ENCODE measurements around the gene RASGRP4. TPM values are rescaled to one million over a fixed set of nuclear protein-coding genes. Genes with fewer than 3 reads are reported as not detected.

Gene RASGRP4
- total RNA-seq, 1 experiment from 2014 or later = not detected

GRCh38 chr19:38399081-38399480 lies 26.9 kb downstream of the RASGRP4 start:
- H3K36me3 ChIP-seq (ENCODE audit: insufficient read depth, low read length, poor library complexity, severe bottlenecking) = no peaks in the 10 kb centered on the region
- no peak for DNase-seq (ENCODE audit: low spot score)
- no peak for TF ChIP-seq EZH2 (IDR thresholded peaks at IDR 0.05; ENCODE audit: borderline replicate concordance, low read depth, low read length, poor library complexity, severe bottlenecking)
- TF ChIP-seq, protein P1, sequence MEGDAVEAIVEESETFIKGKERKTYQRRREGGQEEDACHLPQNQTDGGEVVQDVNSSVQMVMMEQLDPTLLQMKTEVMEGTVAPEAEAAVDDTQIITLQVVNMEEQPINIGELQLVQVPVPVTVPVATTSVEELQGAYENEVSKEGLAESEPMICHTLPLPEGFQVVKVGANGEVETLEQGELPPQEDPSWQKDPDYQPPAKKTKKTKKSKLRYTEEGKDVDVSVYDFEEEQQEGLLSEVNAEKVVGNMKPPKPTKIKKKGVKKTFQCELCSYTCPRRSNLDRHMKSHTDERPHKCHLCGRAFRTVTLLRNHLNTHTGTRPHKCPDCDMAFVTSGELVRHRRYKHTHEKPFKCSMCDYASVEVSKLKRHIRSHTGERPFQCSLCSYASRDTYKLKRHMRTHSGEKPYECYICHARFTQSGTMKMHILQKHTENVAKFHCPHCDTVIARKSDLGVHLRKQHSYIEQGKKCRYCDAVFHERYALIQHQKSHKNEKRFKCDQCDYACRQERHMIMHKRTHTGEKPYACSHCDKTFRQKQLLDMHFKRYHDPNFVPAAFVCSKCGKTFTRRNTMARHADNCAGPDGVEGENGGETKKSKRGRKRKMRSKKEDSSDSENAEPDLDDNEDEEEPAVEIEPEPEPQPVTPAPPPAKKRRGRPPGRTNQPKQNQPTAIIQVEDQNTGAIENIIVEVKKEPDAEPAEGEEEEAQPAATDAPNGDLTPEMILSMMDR (conservative IDR thresholded peaks at IDR 0.05; ENCODE audit: low read depth, low read length) = no peak
- no peaks in the 10 kb centered on the region for H3K9me3 ChIP-seq (ENCODE audit: low read depth, low read length, poor library complexity, severe bottlenecking)
- H3K4me1 ChIP-seq (ENCODE audit: insufficient read depth, low read length, poor library complexity, severe bottlenecking) = no peaks in the 10 kb centered on the region
- H3K27me3 ChIP-seq (replicated peaks; ENCODE audit: insufficient read depth, low read depth, low read length, poor library complexity) = no peaks in the 10 kb centered on the region
- intact Hi-C loops (cut with micrococcal nuclease; ENCODE audit: unreplicated experiment) = no loop called here
- ChIA-PET POLR2A (ENCODE audit: low non-redundant PET) (no interaction called here), CTCF (no interaction called here)
- no peak overlapping the region for H3K4me3 ChIP-seq (ENCODE audit: low read depth, low read length, poor library complexity, severe bottlenecking)
- H3K27ac ChIP-seq (ENCODE audit: low read depth, low read length, poor library complexity, severe bottlenecking) = no peak overlapping the region
- BruUV-seq (replicated peaks) = no TSS peak

DNA sequence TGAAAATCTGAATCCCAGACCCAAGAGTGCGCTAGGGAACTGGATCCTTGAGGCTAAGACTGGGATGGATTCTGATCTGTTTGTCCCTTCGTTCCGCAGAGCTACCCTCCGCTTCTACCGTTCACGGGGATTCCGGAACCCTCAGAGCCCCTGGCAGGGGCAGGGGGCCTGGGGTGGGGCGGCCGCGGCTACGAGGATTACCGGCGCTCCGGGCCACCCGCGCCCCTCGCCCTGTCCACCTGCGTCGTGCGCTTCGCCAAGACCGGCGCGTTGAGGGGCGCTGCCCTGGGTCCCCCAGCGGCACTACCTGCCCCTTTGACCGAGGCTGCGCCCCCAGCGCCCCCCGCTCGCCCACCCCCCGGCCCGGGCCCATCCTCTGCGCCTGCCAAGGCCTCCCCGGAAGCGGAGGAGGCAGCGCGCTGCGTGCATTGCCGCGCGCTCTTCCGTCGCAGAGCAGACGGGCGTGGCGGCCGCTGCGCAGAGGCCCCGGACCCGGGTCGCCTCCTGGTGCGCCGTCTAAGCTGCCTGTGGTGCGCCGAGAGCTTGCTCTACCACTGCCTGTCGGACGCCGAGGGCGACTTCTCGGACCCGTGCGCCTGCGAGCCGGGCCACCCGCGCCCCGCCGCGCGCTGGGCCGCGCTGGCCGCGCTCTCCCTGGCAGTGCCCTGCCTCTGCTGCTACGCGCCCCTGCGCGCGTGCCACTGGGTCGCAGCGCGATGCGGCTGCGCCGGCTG lies 30.5 kb downstream of the RASGRP4 start:
- no peak for TF ChIP-seq EZH2 (IDR thresholded peaks at IDR 0.05; ENCODE audit: borderline replicate concordance, low read depth, low read length, poor library complexity, severe bottlenecking)
- TF ChIP-seq, protein P1 (conservative IDR thresholded peaks at IDR 0.05; ENCODE audit: low read depth, low read length) = no peak
- H3K36me3 ChIP-seq (ENCODE audit: insufficient read depth, low read length, poor library complexity, severe bottlenecking) = no peaks in the 10 kb centered on the region
- no peak overlapping the region for H3K27ac ChIP-seq (ENCODE audit: low read depth, low read length, poor library complexity, severe bottlenecking)
- no peaks in the 10 kb centered on the region for H3K9me3 ChIP-seq (ENCODE audit: low read depth, low read length, poor library complexity, severe bottlenecking)
- H3K27me3 ChIP-seq (replicated peaks; ENCODE audit: insufficient read depth, low read depth, low read length, poor library complexity) = no peaks in the 10 kb centered on the region
- no peak for DNase-seq (ENCODE audit: low spot score)
- intact Hi-C loops (cut with micrococcal nuclease; ENCODE audit: unreplicated experiment) = no loop called here
- H3K4me3 ChIP-seq (ENCODE audit: low read depth, low read length, poor library complexity, severe bottlenecking) = peak overlapping the region; percentile 12
- CTCF ChIA-PET = no interaction called here
- POLR2A ChIA-PET (ENCODE audit: low non-redundant PET) = interaction anchor here (0.5 kb wide), 1 partner anchor 35 kb away, joined by 7 read pairs; no protein-coding TSS in a partner anchor
- no peaks in the 10 kb centered on the region for H3K4me1 ChIP-seq (ENCODE audit: insufficient read depth, low read length, poor library complexity, severe bottlenecking)
- BruUV-seq (replicated peaks) = no TSS peak

DNA sequence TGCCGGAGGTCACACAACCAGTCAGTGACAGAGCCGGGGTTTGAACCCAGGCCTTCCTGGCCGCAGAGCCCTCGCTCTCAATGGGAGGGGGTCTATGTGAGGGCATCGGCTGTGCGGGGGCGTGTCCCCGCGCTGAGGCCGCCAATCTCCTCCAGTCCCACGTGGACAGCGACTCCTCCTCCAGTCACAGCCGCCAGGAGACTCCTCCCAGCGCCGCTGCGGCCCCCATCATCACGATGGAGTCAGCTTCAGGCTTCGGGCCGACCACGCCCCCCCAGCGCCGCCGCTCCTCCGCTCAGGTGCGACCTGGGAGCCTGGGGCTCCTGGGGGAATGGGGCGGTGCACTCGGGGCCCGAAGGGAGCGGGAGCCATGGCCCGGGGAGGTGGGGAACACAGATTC lies 31.5 kb downstream of the RASGRP4 start:
- peak; percentile 24 for DNase-seq (ENCODE audit: low spot score)
- no TSS peak for BruUV-seq (replicated peaks)
- intact Hi-C loops (cut with micrococcal nuclease; ENCODE audit: unreplicated experiment) = no loop called here
- no peaks in the 10 kb centered on the region for H3K9me3 ChIP-seq (ENCODE audit: low read depth, low read length, poor library complexity, severe bottlenecking)
- H3K27ac ChIP-seq (ENCODE audit: low read depth, low read length, poor library complexity, severe bottlenecking) = no peak overlapping the region
- ChIA-PET POLR2A (ENCODE audit: low non-redundant PET) (no interaction called here), CTCF (no interaction called here)
- no peaks in the 10 kb centered on the region for H3K4me1 ChIP-seq (ENCODE audit: insufficient read depth, low read length, poor library complexity, severe bottlenecking)
- no peak overlapping the region for H3K4me3 ChIP-seq (ENCODE audit: low read depth, low read length, poor library complexity, severe bottlenecking)
- TF ChIP-seq, protein P1 (conservative IDR thresholded peaks at IDR 0.05; ENCODE audit: low read depth, low read length) = no peak
- TF ChIP-seq EZH2 (IDR thresholded peaks at IDR 0.05; ENCODE audit: borderline replicate concordance, low read depth, low read length, poor library complexity, severe bottlenecking) = no peak
- H3K36me3 ChIP-seq (ENCODE audit: insufficient read depth, low read length, poor library complexity, severe bottlenecking) = no peaks in the 10 kb centered on the region
- H3K27me3 ChIP-seq (replicated peaks; ENCODE audit: insufficient read depth, low read depth, low read length, poor library complexity) = no peaks in the 10 kb centered on the region

Measured in A673 (cell line).